Subcutaneous abdominal adipose tissue (tissue), 5 donors: Measurements from ENCODE around the gene PLAC1.

Experiments used
- H3K27ac ChIP-seq: one replicate; pipeline ENCODE4 v1.7.0; 2013; ENCODE audit warnings: low read depth, mild to moderate bottlenecking, inconsistent platforms, low read length, moderate library complexity
- H3K27me3 ChIP-seq, 5 donors: one replicate each; pipeline ENCODE4 v1.7.0; 2013; ENCODE audit warnings: low read length in 5 of 5, inconsistent platforms in 1 of 5; ENCODE audit not compliant: control insufficient read depth in 5 of 5, insufficient read depth in 4 of 5
- H3K36me3 ChIP-seq, 5 donors: one replicate each; pipeline ENCODE4 v1.7.0; 2013; ENCODE audit warnings: low read length in 5 of 5; ENCODE audit not compliant: control insufficient read depth in 5 of 5, insufficient read depth in 5 of 5
- H3K4me1 ChIP-seq, 5 donors: one replicate each; pipeline ENCODE4 v1.7.0; 2013; ENCODE audit warnings: low read length in 5 of 5, mild to moderate bottlenecking in 3 of 5, moderate library complexity in 1 of 5; ENCODE audit not compliant: control insufficient read depth in 5 of 5, insufficient read depth in 5 of 5
- H3K4me3 ChIP-seq, 5 donors: one replicate each; pipeline ENCODE4 v1.7.0; 2013; ENCODE audit warnings: low read length in 5 of 5, low read depth in 1 of 5
- H3K9ac ChIP-seq, 5 donors: one replicate each; pipeline ENCODE4 v1.7.0; 2013; ENCODE audit warnings: low read length in 5 of 5, mild to moderate bottlenecking in 4 of 5, moderate library complexity in 3 of 5
- H3K9me3 ChIP-seq, 5 donors: one replicate each; pipeline ENCODE4 v1.7.0; 2013; ENCODE audit warnings: low read length in 5 of 5; ENCODE audit not compliant: control insufficient read depth in 5 of 5
- donor health status: healthy.
- donor health status: healthy.
- donor health status: healthy.
- donor health status: healthy.
- donor health status: healthy.

The PLAC1 gene

DNA sequence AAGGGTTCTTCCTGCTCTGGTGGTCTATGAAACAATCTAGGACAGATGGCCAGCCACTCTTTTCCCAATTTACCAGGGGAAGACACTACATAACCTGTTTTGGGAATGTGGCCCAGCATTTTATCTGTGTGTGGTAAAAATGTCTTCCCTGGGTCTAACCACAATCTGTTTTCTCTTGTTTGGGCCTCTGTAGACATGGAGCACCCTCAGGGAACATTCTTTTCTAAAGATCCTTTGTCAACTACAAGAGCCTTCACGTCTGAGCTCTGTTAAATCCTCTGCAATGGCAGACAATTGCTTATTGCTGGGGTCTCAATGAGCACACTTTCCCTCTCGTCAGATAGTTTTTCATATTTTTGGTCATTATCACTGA lies 35.5 kb downstream of the PLAC1 start:
- Histone ChIP-seq H3K27ac (no peak overlapping the region), H3K4me1 (peaks cover 4 to 36% (median 13%) of the 10 kb centered on the region in 5 donors), H3K4me3 (no peak overlapping the region), H3K36me3 (no peaks in the 10 kb centered on the region), H3K27me3 (peaks cover 0 to 17% (median 3%) of the 10 kb centered on the region in 5 donors), H3K9ac (no peak overlapping the region), H3K9me3 (no peaks in the 10 kb centered on the region)

DNA sequence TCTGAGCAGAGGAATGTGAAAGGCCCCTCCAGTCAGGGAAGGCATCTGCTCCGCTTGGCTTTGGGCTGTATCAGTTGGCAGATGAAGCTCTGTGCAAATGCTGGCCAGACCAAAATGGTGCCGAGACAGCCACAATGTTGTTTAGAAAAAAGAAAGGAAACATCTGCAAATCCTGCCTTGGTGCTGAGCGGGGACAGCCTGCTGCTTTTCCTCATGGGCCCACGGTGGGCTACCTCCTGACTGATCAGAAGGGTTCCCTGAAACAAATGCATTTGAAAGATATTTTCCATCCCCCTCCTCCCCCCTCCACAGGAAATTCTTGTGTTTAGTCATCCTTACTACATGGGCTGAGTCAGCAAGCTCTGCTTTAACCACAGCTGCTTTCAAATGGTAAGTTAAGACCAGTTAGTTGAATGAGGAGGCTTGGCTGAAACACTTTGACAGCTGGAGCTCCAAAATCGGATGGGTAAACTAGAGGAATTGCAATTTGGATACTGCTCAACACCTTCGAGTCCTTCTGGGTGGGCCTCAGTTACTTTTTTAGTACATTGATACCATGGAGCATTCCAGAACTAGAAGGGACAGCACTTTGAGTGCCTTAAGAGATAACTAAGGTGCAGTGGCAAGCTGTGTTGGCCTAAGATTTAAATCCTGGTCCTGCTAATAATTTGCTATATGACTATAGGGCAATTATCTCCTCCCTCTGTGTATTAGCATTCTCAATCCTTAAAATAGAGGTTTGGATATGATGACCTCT lies 36.0 kb downstream of the PLAC1 start:
- Histone ChIP-seq H3K9ac (no peak overlapping the region), H3K27me3 (peaks cover 0 to 17% (median 3%) of the 10 kb centered on the region in 5 donors), H3K4me3 (no peak overlapping the region), H3K27ac (no peak overlapping the region), H3K36me3 (no peaks in the 10 kb centered on the region), H3K9me3 (no peaks in the 10 kb centered on the region), H3K4me1 (peaks cover 4 to 36% (median 13%) of the 10 kb centered on the region in 5 donors)

DNA sequence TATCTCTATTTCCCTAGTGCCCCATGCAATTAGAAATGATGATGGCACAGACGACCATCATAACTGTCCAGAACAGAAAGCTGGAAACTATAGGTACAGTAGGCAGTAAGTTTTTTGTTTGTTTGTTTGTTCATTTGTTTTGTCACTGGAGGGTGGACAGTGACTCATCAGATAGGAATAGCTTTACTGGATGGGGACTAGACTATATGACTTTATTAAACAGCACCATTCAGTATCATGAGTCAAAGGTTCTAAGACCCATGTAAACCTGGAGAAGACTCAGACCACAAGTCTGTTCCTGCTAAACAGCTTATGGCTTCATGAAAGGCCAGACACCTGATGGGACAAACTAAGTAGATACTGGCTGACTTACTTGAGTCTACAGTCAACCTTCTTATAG lies 38.4 kb downstream of the PLAC1 start:
- peaks cover 0 to 23% (median 0%) of the 10 kb centered on the region in 5 donors for H3K4me1 ChIP-seq
- H3K27ac ChIP-seq: no peak overlapping the region
- no peak overlapping the region for H3K9ac ChIP-seq
- peaks cover 0 to 17% (median 3%) of the 10 kb centered on the region in 5 donors for H3K27me3 ChIP-seq
- H3K9me3 ChIP-seq: no peaks in the 10 kb centered on the region
- no peak overlapping the region for H3K4me3 ChIP-seq
- H3K36me3 ChIP-seq: no peaks in the 10 kb centered on the region

DNA sequence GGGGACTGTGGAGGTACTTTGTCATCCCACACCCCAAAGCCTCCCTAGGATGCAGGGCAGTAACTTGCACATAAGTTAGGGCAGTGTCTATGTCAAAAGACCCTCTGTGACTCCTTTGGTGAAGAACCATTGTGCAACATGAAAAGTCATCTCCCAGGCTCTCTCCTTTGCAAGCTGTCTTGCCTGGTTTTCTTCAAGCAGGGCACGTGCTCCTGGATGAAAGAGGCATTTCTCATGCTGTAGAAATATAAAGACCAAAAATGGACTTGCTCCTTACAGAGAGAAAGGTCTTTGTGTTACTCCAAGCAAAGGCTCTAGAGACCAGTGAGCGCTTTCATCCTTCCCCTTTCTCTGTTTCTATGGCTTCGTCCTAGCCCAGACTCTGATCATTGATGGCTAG lies 44.9 kb downstream of the PLAC1 start:
- Histone ChIP-seq H3K36me3 (no peaks in the 10 kb centered on the region), H3K4me1 (no peaks in the 10 kb centered on the region), H3K27ac (no peak overlapping the region), H3K9ac (no peak overlapping the region), H3K9me3 (no peaks in the 10 kb centered on the region), H3K4me3 (no peak overlapping the region), H3K27me3 (peaks cover 0 to 6% (median 4%) of the 10 kb centered on the region in 5 donors)

DNA sequence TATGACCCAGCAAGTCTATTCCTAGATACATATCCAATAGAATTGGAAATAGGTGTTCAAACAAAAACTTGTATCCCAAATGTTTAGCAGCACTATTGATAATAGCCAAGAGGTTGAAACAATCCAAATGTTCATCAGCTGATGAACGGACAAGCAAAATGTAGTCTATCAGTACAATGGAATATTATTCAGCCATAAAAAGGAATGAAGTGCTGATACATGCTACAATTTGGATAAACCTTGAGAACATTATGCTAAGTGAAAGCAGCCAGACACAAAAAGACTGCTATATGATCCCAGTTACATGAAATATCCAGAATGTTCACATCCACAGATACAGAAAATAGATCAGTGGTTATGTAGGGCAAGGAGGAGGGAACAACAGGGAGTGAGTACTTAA lies 50.1 kb downstream of the PLAC1 start:
- Histone ChIP-seq H3K9ac (no peak overlapping the region), H3K36me3 (no peaks in the 10 kb centered on the region), H3K4me1 (peaks cover 0 to 8% (median 0%) of the 10 kb centered on the region in 5 donors), H3K4me3 (no peak overlapping the region), H3K27ac (no peak overlapping the region), H3K9me3 (no peaks in the 10 kb centered on the region), H3K27me3 (peaks cover 0 to 5% (median 4%) of the 10 kb centered on the region in 5 donors)

DNA sequence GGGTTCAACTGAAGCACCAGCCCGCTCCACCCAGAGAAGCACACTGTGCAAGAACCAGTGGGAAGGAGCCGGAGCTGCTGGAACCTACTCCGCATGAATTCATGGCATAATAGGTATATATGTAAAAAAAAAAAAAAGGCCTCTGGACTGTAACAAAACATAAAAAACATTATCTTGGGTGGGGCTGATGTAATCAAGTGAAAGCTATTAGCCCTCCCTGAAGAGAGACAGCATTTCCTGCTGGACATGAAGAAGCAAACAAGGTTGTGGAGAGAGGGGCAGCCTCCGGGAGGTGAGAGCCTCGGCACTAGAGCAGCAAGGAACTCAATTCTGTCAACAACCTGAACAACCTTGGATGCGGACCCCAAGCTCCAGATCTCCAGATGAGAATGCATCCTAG lies 50.7 kb downstream of the PLAC1 start:
- Histone ChIP-seq H3K27ac (no peak overlapping the region), H3K4me1 (peaks cover 0 to 8% (median 0%) of the 10 kb centered on the region in 5 donors), H3K4me3 (no peak overlapping the region), H3K27me3 (peaks cover 0 to 4% (median 2%) of the 10 kb centered on the region in 5 donors), H3K9me3 (peaks cover under 1 to 2% (median 1%) of the 10 kb centered on the region in 5 donors), H3K36me3 (no peaks in the 10 kb centered on the region), H3K9ac (no peak overlapping the region)

DNA sequence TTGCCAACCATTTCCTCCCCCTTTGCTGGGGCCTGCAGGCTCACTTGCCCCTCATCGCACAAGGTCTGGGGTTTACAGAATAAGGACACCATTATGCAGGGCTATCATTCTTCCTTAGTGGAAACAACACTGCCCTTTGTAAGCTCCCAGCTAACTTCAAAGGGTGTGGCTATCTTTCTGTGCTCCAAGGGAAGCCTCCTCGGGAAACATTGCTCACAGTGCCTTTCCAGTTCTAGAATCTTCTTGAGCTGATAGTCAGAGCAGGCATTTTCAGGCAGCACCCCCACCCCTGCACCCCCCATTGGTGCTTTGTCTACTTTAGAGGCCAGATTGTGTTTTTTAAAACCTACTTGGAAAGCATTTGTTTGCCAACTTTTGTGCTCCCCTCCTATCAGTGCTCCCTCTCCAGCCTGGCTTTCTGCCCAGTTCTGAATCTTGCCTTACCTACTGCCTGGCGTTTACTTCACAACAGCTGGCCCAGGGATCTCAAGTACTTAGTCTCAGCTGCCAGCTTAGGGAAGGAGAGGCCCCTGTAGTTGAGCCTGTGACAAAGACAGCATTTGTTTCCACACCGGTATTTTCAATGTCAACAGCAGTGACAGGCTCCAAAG lies 53.5 kb downstream of the PLAC1 start:
- H3K36me3 ChIP-seq: no peaks in the 10 kb centered on the region
- no peak overlapping the region for H3K9ac ChIP-seq
- no peak overlapping the region for H3K27ac ChIP-seq
- H3K4me3 ChIP-seq: no peak overlapping the region
- peaks cover 0 to 8% (median 0%) of the 10 kb centered on the region in 5 donors for H3K4me1 ChIP-seq
- H3K27me3 ChIP-seq: peaks cover 0 to 6% (median 0%) of the 10 kb centered on the region in 5 donors
- H3K9me3 ChIP-seq: peaks cover 2 to 6% (median 3%) of the 10 kb centered on the region in 5 donors

- no peak overlapping the region for H3K27ac ChIP-seq
- H3K4me1 ChIP-seq: peaks cover 0 to 8% (median 0%) of the 10 kb centered on the region in 5 donors
- H3K9me3 ChIP-seq: peaks cover 2 to 6% (median 3%) of the 10 kb centered on the region in 5 donors
- H3K36me3 ChIP-seq: no peaks in the 10 kb centered on the region
- H3K27me3 ChIP-seq: peaks cover 0 to 2% (median 2%) of the 10 kb centered on the region in 5 donors
- no peak overlapping the region for H3K9ac ChIP-seq
- no peak overlapping the region for H3K4me3 ChIP-seq
Observed at GRCh38 chrX:134603806-134604700, 54.2 kb downstream of the PLAC1 start.

DNA sequence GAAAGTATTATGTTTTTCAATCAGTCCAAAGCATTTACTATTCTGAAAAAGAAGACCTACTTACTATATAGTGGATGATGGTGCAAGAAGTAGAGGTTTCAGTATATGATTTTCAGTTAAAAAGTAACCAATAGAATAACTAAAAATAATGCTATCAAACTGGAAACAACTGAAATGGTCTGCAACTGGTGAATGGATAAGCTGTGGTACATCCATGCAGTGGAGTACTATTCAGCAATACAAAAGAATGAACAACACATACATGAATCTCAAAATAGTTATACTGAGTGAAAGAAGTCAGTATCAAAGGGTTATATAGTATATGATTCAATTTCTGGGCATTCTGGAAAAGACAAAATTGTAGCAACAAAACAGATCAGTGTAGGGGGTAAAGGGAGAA lies 55.9 kb downstream of the PLAC1 start:
- no peak overlapping the region for H3K27ac ChIP-seq
- no peak overlapping the region for H3K9ac ChIP-seq
- H3K27me3 ChIP-seq: peaks cover 0 to 14% (median 2%) of the 10 kb centered on the region in 5 donors
- no peak overlapping the region for H3K4me3 ChIP-seq
- H3K9me3 ChIP-seq: peaks cover 2 to 6% (median 3%) of the 10 kb centered on the region in 5 donors
- H3K36me3 ChIP-seq: no peaks in the 10 kb centered on the region
- H3K4me1 ChIP-seq: peaks cover 0 to 8% (median 0%) of the 10 kb centered on the region in 5 donors
